ENCODE data around the gene UGT1A5.

UGT1A5 gene

DNA sequence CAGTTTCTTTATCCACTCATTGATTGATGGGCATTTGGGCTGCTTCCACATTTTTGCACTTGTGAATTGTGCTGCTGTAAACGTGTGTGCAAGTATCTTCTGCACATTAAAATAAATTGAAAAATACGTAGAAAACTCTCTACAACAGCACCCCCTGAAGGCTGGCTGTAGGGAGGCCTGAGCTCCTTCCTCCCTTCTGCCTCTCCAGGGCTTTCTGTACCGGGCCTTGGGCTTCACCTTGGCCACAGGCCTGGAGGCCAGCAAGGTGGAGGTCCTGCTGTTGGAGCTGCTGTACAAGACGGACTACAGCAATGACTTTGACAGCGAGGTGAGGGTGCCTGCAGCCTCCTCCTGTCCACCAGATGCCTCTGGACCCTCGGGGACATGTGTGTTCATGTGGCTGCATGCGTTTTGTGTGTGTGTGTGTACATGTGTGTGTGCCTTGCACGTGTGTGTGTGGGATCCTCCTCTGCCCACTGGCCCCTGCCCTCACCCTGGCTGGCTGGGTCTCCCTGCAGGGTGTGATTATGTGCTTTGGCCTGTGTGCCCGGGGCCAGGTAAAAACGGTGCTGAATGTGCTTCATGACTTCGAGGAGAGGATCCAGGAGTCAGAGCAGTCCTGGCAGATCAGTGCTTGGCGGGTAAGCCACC, 94.6 kb downstream of the UGT1A5 start:
- Histone ChIP-seq H3K27ac (ENCODE audit: extremely low read depth, low read depth, low read length) (no peak overlapping the region), H3K4me1 (ENCODE audit: control insufficient read depth, insufficient read depth, low read length) (no peaks in the 10 kb centered on the region), H3K36me3 (ENCODE audit: control insufficient read depth in 2 of 2, insufficient read depth in 1 of 2, low read length in 2 of 2) (no peaks in the 10 kb centered on the region), H3K9me3 (ENCODE audit: control insufficient read depth, insufficient read depth, low read depth, low read length) (no peaks in the 10 kb centered on the region), H3K4me3 (ENCODE audit: low read depth, low read length) (no peak overlapping the region)
- ChIA-PET CTCF (interaction anchor here (0.6 to 1.4 kb wide), 2 partner anchors 11 to 1240 kb away, joined by 3 to 4 read pairs; no protein-coding TSS in a partner anchor), POLR2A (no interaction called here)
- no peak for TF ChIP-seq ZNF175 (tag by site-specific recombination; IDR thresholded peaks at IDR 0.05)
- no peak for TF ChIP-seq YY1 (tag by site-specific recombination; IDR thresholded peaks at IDR 0.05)
- no peak for TF ChIP-seq YY2 (tag by site-specific recombination; IDR thresholded peaks at IDR 0.05)
- TF ChIP-seq KLF9 (tag by site-specific recombination; IDR thresholded peaks at IDR 0.05; ENCODE audit: low read depth): no peak
- no peak for TF ChIP-seq ZNF555 (tag by site-specific recombination; conservative IDR thresholded peaks at IDR 0.05)
- no peak for TF ChIP-seq ZNF529 (tag by site-specific recombination; IDR thresholded peaks at IDR 0.05; ENCODE audit: insufficient replicate concordance)
- TF ChIP-seq ZNF394 (tag by site-specific recombination; IDR thresholded peaks at IDR 0.05; ENCODE audit: borderline replicate concordance): no peak
- TF ChIP-seq, protein P1, sequence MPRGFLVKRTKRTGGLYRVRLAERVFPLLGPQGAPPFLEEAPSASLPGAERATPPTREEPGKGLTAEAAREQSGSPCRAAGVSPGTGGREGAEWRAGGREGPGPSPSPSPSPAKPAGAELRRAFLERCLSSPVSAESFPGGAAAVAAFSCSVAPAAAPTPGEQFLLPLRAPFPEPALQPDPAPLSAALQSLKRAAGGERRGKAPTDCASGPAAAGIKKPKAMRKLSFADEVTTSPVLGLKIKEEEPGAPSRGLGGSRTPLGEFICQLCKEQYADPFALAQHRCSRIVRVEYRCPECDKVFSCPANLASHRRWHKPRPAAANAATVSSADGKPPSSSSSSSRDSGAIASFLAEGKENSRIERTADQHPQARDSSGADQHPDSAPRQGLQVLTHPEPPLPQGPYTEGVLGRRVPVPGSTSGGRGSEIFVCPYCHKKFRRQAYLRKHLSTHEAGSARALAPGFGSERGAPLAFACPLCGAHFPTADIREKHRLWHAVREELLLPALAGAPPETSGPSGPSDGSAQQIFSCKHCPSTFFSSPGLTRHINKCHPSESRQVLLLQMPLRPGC (tag by site-specific recombination; IDR thresholded peaks at IDR 0.05): no peak
- no peak for TF ChIP-seq ZNF768 (tag by site-specific recombination; IDR thresholded peaks at IDR 0.05)

DNA sequence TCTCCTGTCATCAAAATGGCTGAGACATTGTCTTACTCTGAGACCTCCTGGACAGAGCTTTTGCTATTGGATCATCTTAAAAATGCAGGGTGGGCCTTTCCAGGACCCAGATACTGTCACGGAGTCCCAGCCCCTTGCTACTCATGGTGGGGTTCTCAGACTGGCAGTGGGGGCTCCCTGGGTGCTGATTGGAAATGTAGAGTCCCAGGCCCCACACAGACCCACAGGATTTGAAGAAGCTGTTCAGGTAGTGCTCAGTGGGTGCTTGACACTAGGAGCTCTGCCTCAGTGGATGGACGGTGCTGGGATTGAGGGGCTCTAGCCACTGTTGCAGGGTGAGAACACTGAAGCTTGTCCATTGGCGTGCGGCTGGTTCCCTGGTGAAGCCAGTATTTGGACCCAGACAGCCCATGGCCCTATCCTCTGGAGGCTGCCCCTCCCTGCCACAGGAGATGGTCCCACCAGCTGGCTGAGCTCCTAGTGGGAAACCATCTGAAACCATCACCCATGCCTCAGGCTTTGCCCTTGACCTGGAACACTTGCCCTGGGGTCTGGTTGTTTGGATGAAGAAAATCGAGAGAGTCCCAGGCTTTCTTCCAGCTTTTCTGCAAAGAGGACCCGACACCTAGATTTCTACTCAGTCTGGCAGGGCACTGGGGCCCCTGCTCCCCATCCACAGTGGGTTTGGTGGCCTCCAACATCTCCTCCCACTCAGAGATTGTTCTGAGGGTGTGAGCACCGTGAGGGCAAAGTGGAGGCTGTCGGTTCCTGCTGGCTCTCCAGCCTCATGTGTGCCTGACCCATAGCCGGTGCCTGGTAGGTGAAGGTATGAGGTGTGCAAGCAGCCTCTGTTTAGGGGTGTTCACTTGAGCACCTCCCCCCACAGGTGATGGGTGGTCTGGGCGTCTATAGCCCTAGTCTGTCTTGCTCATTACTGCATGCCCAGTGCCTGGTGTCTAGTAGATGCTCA, 95.5 kb downstream of the UGT1A5 start:
- TF ChIP-seq ZSCAN30 (tag by site-specific recombination; IDR thresholded peaks at IDR 0.05) (no peak), ZNF341 (tag by site-specific recombination; IDR thresholded peaks at IDR 0.05; ENCODE audit: low read depth) (no peak), ZNF211 (tag by site-specific recombination; IDR thresholded peaks at IDR 0.05; ENCODE audit: low read depth) (no peak), ZNF654 (tag by site-specific recombination; IDR thresholded peaks at IDR 0.05; ENCODE audit: low read depth) (no peak), ZNF175 (tag by site-specific recombination; IDR thresholded peaks at IDR 0.05) (no peak), ZNF785 (tag by site-specific recombination; IDR thresholded peaks at IDR 0.05) (no peak)

DNA sequence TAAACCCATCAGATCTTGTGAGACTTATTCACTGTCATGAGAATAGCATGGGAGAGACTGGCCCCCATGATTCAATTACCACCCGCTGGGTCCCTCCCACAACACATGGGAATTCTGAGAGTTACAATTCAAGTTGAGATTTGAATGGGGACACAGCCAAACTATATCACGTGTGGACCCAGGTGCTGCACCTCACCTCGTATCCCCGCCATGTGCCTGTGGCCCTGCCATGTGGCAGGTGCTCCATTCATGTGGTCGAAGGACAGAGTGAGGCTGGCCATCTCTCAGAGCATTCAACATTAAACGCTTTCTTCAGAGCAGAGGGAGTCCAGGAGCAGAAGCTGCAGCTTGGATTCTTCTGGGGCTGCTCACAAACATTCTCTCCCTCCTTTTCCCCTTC, 97.7 kb downstream of the UGT1A5 start:
- H3K36me3 ChIP-seq (ENCODE audit: control insufficient read depth in 2 of 2, insufficient read depth in 1 of 2, low read length in 2 of 2): no peaks in the 10 kb centered on the region
- no peak overlapping the region for H3K4me3 ChIP-seq (ENCODE audit: low read depth, low read length)
- H3K27ac ChIP-seq (ENCODE audit: extremely low read depth, low read depth, low read length): no peak overlapping the region
- no peaks in the 10 kb centered on the region for H3K9me3 ChIP-seq (ENCODE audit: control insufficient read depth, insufficient read depth, low read depth, low read length)
- TF ChIP-seq ZBTB21 (tag by site-specific recombination; IDR thresholded peaks at IDR 0.05) (no peak), MEIS1 (CRISPR knock-in tag; IDR thresholded peaks at IDR 0.05; ENCODE audit: borderline replicate concordance) (no peak), ZNF175 (tag by site-specific recombination; IDR thresholded peaks at IDR 0.05) (no peak)
- H3K4me1 ChIP-seq (ENCODE audit: control insufficient read depth, insufficient read depth, low read length): no peaks in the 10 kb centered on the region
- ChIA-PET CTCF (no interaction called here), POLR2A (no interaction called here)

More for the DNA sequence above, 95.5 kb downstream of the UGT1A5 start:
- POLR2A ChIA-PET: no interaction called here
- H3K4me1 ChIP-seq (ENCODE audit: control insufficient read depth, insufficient read depth, low read length): no peaks in the 10 kb centered on the region
- CTCF ChIA-PET: no interaction called here
- H3K27ac ChIP-seq (ENCODE audit: extremely low read depth, low read depth, low read length): no peak overlapping the region
- H3K4me3 ChIP-seq (ENCODE audit: low read depth, low read length): no peak overlapping the region
- no peaks in the 10 kb centered on the region for H3K36me3 ChIP-seq (ENCODE audit: control insufficient read depth in 2 of 2, insufficient read depth in 1 of 2, low read length in 2 of 2)
- H3K9me3 ChIP-seq (ENCODE audit: control insufficient read depth, insufficient read depth, low read depth, low read length): no peaks in the 10 kb centered on the region

Data from HEK293 (cell line).